22Rv1 (cell line): ENCODE measurements around the gene FCGR1A.
"Not testable (repeated sequence)": the region's sequence is repeated elsewhere in the genome, so short reads cannot be mapped to it uniquely, and the experiment has no call there.

Experiments
- CTCF ChIP-seq: fragments of 450-650 bp; IDR thresholded peaks from 2 replicates; pipeline ENCODE4 v1.5.1; 2017; ENCODE audit warnings: mild to moderate bottlenecking
- ZFX ChIP-seq: fragments of 450-650 bp; IDR thresholded peaks from 2 replicates; pipeline ENCODE4 v1.6.1; 2017; ENCODE audit warnings: antibody characterized with exemption, borderline replicate concordance

GRCh38 chr1:149762294-149762693, 20.2 kb upstream of the FCGR1A start:
- TF ChIP-seq CTCF, ZFX: not testable (repeated sequence)
